Activated CD4-positive, CD25-positive, alpha-beta regulatory T cell treated with anti-CD3 and anti-CD28 coated beads, Interleukin-2, amount 50 U/mL, for 24 hours (primary cell): ENCODE results near the gene FOXD3.
A peak's percentile ranks its signal among the peaks of the same experiment; 100 is the strongest.

Source experiments
- ATAC-seq, 2 donors: fragments of 150-1000 bp; cut with Tn5 transposase; one replicate each; pipeline ENCODE4 v1.10.0; 2021; ENCODE audit warnings: mild to moderate bottlenecking in 1 of 2, moderate library complexity in 1 of 2

The FOXD3 gene

GRCh38 chr1:63322114-63322943, at the start of gene FOXD3:
Gene FOXD3 (plus strand): TSS chr1:63322567. CDS start chr1:63323059, 492 bp downstream.
- ATAC-seq, result peak; percentile 25 to 27

GRCh38 chr1:63272811-63273210, 49.6 kb upstream of the FOXD3 start:
- ATAC-seq, result no peak

GRCh38 chr1:63274371-63274770, 48.0 kb upstream of the FOXD3 start:
- no peak for ATAC-seq

GRCh38 chr1:63274979-63275378, 47.4 kb upstream of the FOXD3 start:
- ATAC-seq, result no peak

GRCh38 chr1:63276624-63277023, 45.7 kb upstream of the FOXD3 start:
- ATAC-seq, result no peak

- no peak for ATAC-seq
These were observed 44.9 kb upstream of the FOXD3 start for GRCh38 chr1:63277195-63278192.

- no peak for ATAC-seq
These were observed 40.6 kb upstream of the FOXD3 start for GRCh38 chr1:63281753-63282152.

GRCh38 chr1:63289135-63289534, 33.2 kb upstream of the FOXD3 start:
- ATAC-seq, result no peak

- ATAC-seq, result no peak
These were observed 27.4 kb upstream of the FOXD3 start for GRCh38 chr1:63294803-63295594.

- no peak for ATAC-seq
These were observed 18.0 kb upstream of the FOXD3 start for GRCh38 chr1:63304410-63304809.

GRCh38 chr1:63305043-63305442, 17.3 kb upstream of the FOXD3 start:
- ATAC-seq, result no peak

- no peak for ATAC-seq
These were observed 15.1 kb upstream of the FOXD3 start for GRCh38 chr1:63307196-63307794.

- no peak for ATAC-seq
These were observed 5.8 kb upstream of the FOXD3 start for GRCh38 chr1:63316598-63316983.

GRCh38 chr1:63316984-63317816, 5.2 kb upstream of the FOXD3 start:
- peak; percentile 65 to 73 for ATAC-seq

GRCh38 chr1:63317817-63318152, 4.6 kb upstream of the FOXD3 start:
- ATAC-seq, result no peak

- no peak for ATAC-seq
These were observed 4.0 kb upstream of the FOXD3 start for GRCh38 chr1:63318201-63318979.

- no peak for ATAC-seq
These were observed 3.0 kb upstream of the FOXD3 start for GRCh38 chr1:63319046-63320021.

GRCh38 chr1:63320022-63320721, 2.2 kb upstream of the FOXD3 start:
- no peak for ATAC-seq
